ENCODE results near the gene UBE2H.

DNA sequence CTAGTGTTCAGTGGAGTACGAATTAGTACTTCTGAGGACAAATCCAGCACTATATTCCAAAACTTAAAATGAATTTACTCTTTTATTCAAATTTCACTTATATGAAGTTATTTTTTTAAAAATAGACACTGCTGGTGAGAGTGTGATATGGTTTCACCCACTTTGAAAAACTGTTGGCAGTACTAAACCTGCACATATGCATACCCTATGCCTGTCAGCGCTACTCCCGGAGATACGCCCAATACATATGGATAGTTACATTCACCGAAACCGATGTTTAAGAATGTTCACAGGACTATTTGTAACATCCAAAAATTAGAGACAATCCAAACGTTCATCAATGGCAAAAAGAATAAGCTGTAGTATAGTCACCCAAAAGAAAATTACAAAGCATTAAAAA, 69.6 kb downstream of the UBE2H start:
- TF ChIP-seq, protein P1, sequence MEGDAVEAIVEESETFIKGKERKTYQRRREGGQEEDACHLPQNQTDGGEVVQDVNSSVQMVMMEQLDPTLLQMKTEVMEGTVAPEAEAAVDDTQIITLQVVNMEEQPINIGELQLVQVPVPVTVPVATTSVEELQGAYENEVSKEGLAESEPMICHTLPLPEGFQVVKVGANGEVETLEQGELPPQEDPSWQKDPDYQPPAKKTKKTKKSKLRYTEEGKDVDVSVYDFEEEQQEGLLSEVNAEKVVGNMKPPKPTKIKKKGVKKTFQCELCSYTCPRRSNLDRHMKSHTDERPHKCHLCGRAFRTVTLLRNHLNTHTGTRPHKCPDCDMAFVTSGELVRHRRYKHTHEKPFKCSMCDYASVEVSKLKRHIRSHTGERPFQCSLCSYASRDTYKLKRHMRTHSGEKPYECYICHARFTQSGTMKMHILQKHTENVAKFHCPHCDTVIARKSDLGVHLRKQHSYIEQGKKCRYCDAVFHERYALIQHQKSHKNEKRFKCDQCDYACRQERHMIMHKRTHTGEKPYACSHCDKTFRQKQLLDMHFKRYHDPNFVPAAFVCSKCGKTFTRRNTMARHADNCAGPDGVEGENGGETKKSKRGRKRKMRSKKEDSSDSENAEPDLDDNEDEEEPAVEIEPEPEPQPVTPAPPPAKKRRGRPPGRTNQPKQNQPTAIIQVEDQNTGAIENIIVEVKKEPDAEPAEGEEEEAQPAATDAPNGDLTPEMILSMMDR (IDR thresholded peaks at IDR 0.05), result no peak
- no peak for TF ChIP-seq POLR2AphosphoS5 (IDR thresholded peaks at IDR 0.05)
- no peak for TF ChIP-seq EP300 (IDR thresholded peaks at IDR 0.05)

All from upper lobe of left lung (tissue), 4 donors.